ENCODE results near the gene HDAC4. TPM values are rescaled to one million over a fixed set of nuclear protein-coding genes. Genes with fewer than 3 reads are reported as not detected.

Gene HDAC4
- total RNA-seq, 1 donor from 2014 or later: 7.8 TPM

DNA sequence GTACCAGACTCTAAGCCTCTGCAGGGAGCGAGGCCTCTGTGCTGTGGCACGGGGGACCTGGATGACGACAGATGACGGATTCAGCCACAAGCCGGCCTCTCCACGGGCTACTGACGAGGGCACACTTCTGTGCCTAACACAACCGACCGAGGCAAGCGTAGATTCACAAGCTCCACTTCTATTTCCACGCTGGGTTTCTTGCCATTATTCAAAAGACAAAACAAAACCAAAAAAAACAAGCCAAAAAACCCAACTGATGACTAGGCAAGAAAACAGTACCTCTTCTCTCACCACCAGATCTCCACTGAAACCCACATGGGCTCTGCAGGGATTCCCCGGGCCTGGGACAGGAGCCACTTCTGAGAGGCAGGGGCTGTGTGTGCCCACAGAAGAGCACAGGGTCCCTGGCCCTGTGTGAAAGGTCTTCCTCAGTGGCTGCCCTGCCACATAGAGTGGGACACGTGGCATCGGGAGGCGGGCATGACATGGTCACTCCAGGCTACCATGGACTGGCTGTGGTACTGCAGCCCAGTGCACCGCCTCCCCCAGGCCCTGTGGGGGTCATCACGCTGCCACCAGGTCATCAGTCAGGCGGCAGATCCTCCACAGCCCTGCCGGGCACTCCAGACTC lies 254.7 kb downstream of the HDAC4 start:
- no peak for DNase-seq (ENCODE audit: low read depth)
- TF ChIP-seq, protein P1, sequence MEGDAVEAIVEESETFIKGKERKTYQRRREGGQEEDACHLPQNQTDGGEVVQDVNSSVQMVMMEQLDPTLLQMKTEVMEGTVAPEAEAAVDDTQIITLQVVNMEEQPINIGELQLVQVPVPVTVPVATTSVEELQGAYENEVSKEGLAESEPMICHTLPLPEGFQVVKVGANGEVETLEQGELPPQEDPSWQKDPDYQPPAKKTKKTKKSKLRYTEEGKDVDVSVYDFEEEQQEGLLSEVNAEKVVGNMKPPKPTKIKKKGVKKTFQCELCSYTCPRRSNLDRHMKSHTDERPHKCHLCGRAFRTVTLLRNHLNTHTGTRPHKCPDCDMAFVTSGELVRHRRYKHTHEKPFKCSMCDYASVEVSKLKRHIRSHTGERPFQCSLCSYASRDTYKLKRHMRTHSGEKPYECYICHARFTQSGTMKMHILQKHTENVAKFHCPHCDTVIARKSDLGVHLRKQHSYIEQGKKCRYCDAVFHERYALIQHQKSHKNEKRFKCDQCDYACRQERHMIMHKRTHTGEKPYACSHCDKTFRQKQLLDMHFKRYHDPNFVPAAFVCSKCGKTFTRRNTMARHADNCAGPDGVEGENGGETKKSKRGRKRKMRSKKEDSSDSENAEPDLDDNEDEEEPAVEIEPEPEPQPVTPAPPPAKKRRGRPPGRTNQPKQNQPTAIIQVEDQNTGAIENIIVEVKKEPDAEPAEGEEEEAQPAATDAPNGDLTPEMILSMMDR (IDR thresholded peaks at IDR 0.05; ENCODE audit: insufficient read depth, low read length, poor library complexity, severe bottlenecking): no peak
- Histone ChIP-seq H3K36me3 (ENCODE audit: control insufficient read depth, insufficient read depth, low read length) (no peaks in the 10 kb centered on the region), H3K4me3 (ENCODE audit: low read depth, low read length) (no peak overlapping the region), H3K27me3 (ENCODE audit: control insufficient read depth, insufficient read depth, low read length) (no peaks in the 10 kb centered on the region)

DNA sequence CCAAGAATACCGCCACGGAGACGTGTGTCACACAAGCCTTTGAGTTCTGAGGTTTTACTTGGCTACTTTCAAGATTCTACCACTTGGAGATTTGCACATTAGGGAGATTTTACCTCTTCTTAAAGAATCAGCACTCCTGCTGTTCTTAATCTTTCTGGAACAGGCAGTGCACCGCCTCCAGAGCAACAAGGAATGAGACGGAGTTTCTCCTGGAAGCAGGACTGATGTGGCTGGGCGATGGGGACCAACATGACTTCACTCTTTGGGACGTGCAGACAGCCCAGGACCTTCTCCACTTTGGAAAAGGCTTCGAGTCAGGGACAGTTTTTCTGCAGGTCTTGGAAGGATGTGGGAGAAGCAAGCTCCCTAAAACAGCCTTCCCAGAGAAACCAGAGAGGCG lies 255.2 kb downstream of the HDAC4 start:
- Histone ChIP-seq H3K27me3 (ENCODE audit: control insufficient read depth, insufficient read depth, low read length) (no peaks in the 10 kb centered on the region), H3K4me3 (ENCODE audit: low read depth, low read length) (no peak overlapping the region), H3K36me3 (ENCODE audit: control insufficient read depth, insufficient read depth, low read length) (no peaks in the 10 kb centered on the region)
- TF ChIP-seq, protein P1 (IDR thresholded peaks at IDR 0.05; ENCODE audit: insufficient read depth, low read length, poor library complexity, severe bottlenecking): no peak
- no peak for DNase-seq (ENCODE audit: low read depth)

DNA sequence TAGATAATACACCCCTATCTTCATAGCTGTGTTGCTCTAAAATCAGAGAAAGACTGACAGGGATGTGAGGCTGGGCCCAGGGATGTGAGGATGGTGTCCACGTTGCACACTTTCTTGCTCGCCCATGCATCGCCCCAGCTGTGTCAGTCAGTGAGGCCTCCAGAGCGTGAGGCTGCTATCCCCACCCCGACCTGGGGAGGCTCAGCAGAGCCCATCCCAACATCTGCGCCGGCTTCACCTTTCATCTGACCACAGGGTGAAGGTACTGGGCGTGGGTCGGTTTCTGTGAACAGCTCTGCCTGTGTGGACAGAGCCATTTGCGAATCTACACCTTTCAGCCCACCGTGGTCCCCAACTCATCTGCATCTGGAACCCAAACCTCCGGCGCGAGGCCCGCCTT lies 255.7 kb downstream of the HDAC4 start:
- no peak overlapping the region for H3K4me3 ChIP-seq (ENCODE audit: low read depth, low read length)
- no peaks in the 10 kb centered on the region for H3K27me3 ChIP-seq (ENCODE audit: control insufficient read depth, insufficient read depth, low read length)
- DNase-seq (ENCODE audit: low read depth): no peak
- TF ChIP-seq, protein P1 (IDR thresholded peaks at IDR 0.05; ENCODE audit: insufficient read depth, low read length, poor library complexity, severe bottlenecking): no peak
- H3K36me3 ChIP-seq (ENCODE audit: control insufficient read depth, insufficient read depth, low read length): no peaks in the 10 kb centered on the region

DNA sequence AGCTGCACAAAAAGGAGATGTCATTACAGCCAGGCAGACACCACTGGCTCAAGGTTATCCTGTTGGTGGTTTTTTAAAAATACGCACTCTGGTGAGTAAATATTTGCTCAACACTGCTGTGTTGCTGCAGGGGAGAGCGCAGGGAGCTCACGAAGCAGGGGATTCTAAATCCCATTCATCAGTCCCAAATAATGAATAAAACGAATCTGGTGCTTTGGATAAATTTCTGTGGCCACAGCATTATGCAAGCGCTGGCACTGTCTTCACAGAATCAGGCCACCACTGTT lies 256.2 kb downstream of the HDAC4 start:
- Histone ChIP-seq H3K36me3 (ENCODE audit: control insufficient read depth, insufficient read depth, low read length) (no peaks in the 10 kb centered on the region), H3K4me3 (ENCODE audit: low read depth, low read length) (no peak overlapping the region), H3K27me3 (ENCODE audit: control insufficient read depth, insufficient read depth, low read length) (no peaks in the 10 kb centered on the region)
- TF ChIP-seq, protein P1 (IDR thresholded peaks at IDR 0.05; ENCODE audit: insufficient read depth, low read length, poor library complexity, severe bottlenecking): no peak
- no peak for DNase-seq (ENCODE audit: low read depth)

DNA sequence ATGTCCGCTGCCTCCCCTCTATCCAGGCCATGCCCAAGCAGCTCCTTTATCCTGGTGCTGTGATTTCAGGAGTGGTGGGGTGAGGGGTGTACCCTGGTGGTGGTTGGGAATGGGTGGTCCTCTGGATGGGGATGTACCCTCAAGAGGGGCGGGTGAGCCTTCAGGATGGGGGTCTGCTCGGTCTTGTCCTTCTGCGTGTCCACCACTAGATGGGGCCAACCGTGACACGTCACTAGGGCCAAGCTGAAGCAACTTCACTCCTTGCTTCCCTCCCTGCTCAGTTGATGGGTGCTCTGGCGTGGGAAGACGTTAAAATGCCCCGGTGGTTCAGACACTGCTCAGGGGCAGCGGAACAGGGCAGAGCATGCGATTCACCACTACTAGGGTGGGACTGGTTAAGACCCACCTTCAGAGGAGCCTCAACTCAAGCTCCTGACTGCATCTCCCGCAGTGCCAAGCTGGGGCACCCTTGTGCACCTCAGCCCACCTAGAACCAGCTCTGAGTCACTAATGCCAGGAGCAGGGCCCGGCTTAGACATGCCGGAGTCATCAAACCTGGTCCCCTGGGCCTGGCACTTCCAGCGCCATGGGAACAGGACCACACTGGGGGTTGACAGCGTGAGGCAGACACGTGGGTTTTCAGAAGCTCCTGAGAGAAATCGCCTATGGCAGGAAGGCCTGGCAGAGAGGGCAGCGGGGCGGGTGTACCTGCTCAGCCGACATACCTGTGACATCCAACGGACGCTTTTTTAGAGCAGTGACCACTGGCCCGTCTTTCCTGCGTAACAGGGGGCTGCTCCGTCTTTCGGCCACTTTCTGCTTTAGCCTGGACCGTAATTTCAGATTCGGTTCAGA lies 256.7 kb downstream of the HDAC4 start:
- no peak for DNase-seq (ENCODE audit: low read depth)
- no peaks in the 10 kb centered on the region for H3K36me3 ChIP-seq (ENCODE audit: control insufficient read depth, insufficient read depth, low read length)
- no peak overlapping the region for H3K4me3 ChIP-seq (ENCODE audit: low read depth, low read length)

More for the DNA sequence above, 256.7 kb downstream of the HDAC4 start:
- TF ChIP-seq, protein P1 (IDR thresholded peaks at IDR 0.05; ENCODE audit: insufficient read depth, low read length, poor library complexity, severe bottlenecking): peak; percentile 72
- no peaks in the 10 kb centered on the region for H3K27me3 ChIP-seq (ENCODE audit: control insufficient read depth, insufficient read depth, low read length)

All from kidney epithelial cell (primary cell).